Muscle layer of duodenum (tissue), 2 donors: Measurements from ENCODE around the gene IRF6.

Experiments
- H3K27ac ChIP-seq: one replicate; pipeline ENCODE4 v1.7.0; 2013; ENCODE audit warnings: mild to moderate bottlenecking, low read length
- H3K27me3 ChIP-seq: one replicate; pipeline ENCODE4 v1.7.0; 2013; ENCODE audit warnings: low read depth, mild to moderate bottlenecking, control low read depth, low read length
- H3K36me3 ChIP-seq, 2 donors: one replicate each; pipeline ENCODE4 v1.7.0; 2013; ENCODE audit warnings: low read length in 2 of 2, control low read depth in 1 of 2, mild to moderate bottlenecking in 1 of 2; ENCODE audit not compliant: insufficient read depth in 2 of 2, control insufficient read depth in 1 of 2
- H3K4me1 ChIP-seq, 2 donors: one replicate each; pipeline ENCODE4 v1.7.0; 2013; ENCODE audit warnings: low read length in 2 of 2, mild to moderate bottlenecking in 2 of 2, control low read depth in 1 of 2, moderate library complexity in 1 of 2; ENCODE audit not compliant: insufficient read depth in 2 of 2, control insufficient read depth in 1 of 2
- H3K4me3 ChIP-seq, 2 donors: one replicate each; pipeline ENCODE4 v1.7.0; 2013; ENCODE audit warnings: low read length in 2 of 2, low read depth in 1 of 2, mild to moderate bottlenecking in 1 of 2
- H3K9me3 ChIP-seq, 2 donors: one replicate each; pipeline ENCODE4 v1.7.0; 2013; ENCODE audit warnings: low read length in 2 of 2, control low read depth in 1 of 2, mild to moderate bottlenecking in 1 of 2; ENCODE audit not compliant: control insufficient read depth in 1 of 2
- donor health status: healthy.

Gene IRF6

GRCh38 chr1:209755926-209756614 is 49.9 kb downstream of the IRF6 start, which contains the start of gene TRAF3IP3:
TSS of gene TRAF3IP3 (plus strand) at chr1:209756053. CDS start at chr1:209760040, 3,987 bp downstream.
- H3K4me3 ChIP-seq, result peak within 1 kb of the TSS; percentile 6 to 32
- H3K27me3 ChIP-seq, result no peaks in the 10 kb centered on the region
- H3K27ac ChIP-seq, result peak within 1 kb of the TSS; percentile 57

GRCh38 chr1:209755256-209755655 is 50.7 kb downstream of the IRF6 start:
- Histone ChIP-seq H3K27ac (no peak overlapping the region), H3K4me3 (no peak overlapping the region), H3K9me3 (no peaks in the 10 kb centered on the region), H3K27me3 (no peaks in the 10 kb centered on the region), H3K36me3 (no peaks in the 10 kb centered on the region), H3K4me1 (no peaks in the 10 kb centered on the region)

More at GRCh38 chr1:209755926-209756614, 49.9 kb downstream of the IRF6 start, which contains the start of gene TRAF3IP3:
- Histone ChIP-seq H3K36me3 (no peaks in the 10 kb centered on the region), H3K9me3 (no peaks in the 10 kb centered on the region), H3K4me1 (no peaks in the 10 kb centered on the region)

- Histone ChIP-seq H3K27ac (no peak overlapping the region), H3K4me1 (no peaks in the 10 kb centered on the region), H3K27me3 (no peaks in the 10 kb centered on the region), H3K36me3 (no peaks in the 10 kb centered on the region), H3K4me3 (no peak overlapping the region), H3K9me3 (no peaks in the 10 kb centered on the region)
Observed at GRCh38 chr1:209752890-209753289, 53.1 kb downstream of the IRF6 start.

- no peaks in the 10 kb centered on the region for H3K4me1 ChIP-seq
- H3K9me3 ChIP-seq, result no peaks in the 10 kb centered on the region
- H3K27me3 ChIP-seq, result no peaks in the 10 kb centered on the region
- H3K36me3 ChIP-seq, result no peaks in the 10 kb centered on the region
- no peak overlapping the region for H3K4me3 ChIP-seq
- peak overlapping the region; percentile 3 for H3K27ac ChIP-seq
Observed at GRCh38 chr1:209751627-209752231, 54.2 kb downstream of the IRF6 start.

- no peaks in the 10 kb centered on the region for H3K27me3 ChIP-seq
- H3K4me1 ChIP-seq, result no peaks in the 10 kb centered on the region
- H3K4me3 ChIP-seq, result no peak overlapping the region
- H3K36me3 ChIP-seq, result no peaks in the 10 kb centered on the region
- no peak overlapping the region for H3K27ac ChIP-seq
- no peaks in the 10 kb centered on the region for H3K9me3 ChIP-seq
Observed at GRCh38 chr1:209749670-209750323, 56.1 kb downstream of the IRF6 start.

GRCh38 chr1:209749205-209749604 is 56.7 kb downstream of the IRF6 start:
- H3K4me1 ChIP-seq, result no peaks in the 10 kb centered on the region
- H3K36me3 ChIP-seq, result no peaks in the 10 kb centered on the region
- no peaks in the 10 kb centered on the region for H3K9me3 ChIP-seq
- H3K4me3 ChIP-seq, result no peak overlapping the region
- no peak overlapping the region for H3K27ac ChIP-seq
- H3K27me3 ChIP-seq, result no peaks in the 10 kb centered on the region

GRCh38 chr1:209748620-209749019 is 57.3 kb downstream of the IRF6 start:
- Histone ChIP-seq H3K27me3 (no peaks in the 10 kb centered on the region), H3K4me1 (no peaks in the 10 kb centered on the region), H3K9me3 (no peaks in the 10 kb centered on the region), H3K4me3 (no peak overlapping the region), H3K27ac (no peak overlapping the region), H3K36me3 (no peaks in the 10 kb centered on the region)

- H3K9me3 ChIP-seq, result no peaks in the 10 kb centered on the region
- peaks cover 0 to under 1% of the 10 kb centered on the region in 2 donors for H3K4me1 ChIP-seq
- no peaks in the 10 kb centered on the region for H3K36me3 ChIP-seq
- H3K4me3 ChIP-seq, result peak overlapping the region; percentile 49 to 58
- H3K27ac ChIP-seq, result peak overlapping the region; percentile 24
- H3K27me3 ChIP-seq, result no peaks in the 10 kb centered on the region
Observed at GRCh38 chr1:209747580-209748262, 58.2 kb downstream of the IRF6 start.

GRCh38 chr1:209746451-209747165 is 59.3 kb downstream of the IRF6 start:
- Histone ChIP-seq H3K4me1 (peaks cover 0 to 10% of the 10 kb centered on the region in 2 donors), H3K27me3 (no peaks in the 10 kb centered on the region), H3K9me3 (no peaks in the 10 kb centered on the region), H3K36me3 (no peaks in the 10 kb centered on the region), H3K27ac (no peak overlapping the region), H3K4me3 (no peak overlapping the region)

GRCh38 chr1:209743145-209743482 is 62.8 kb downstream of the IRF6 start:
- H3K9me3 ChIP-seq, result no peaks in the 10 kb centered on the region
- no peak overlapping the region for H3K4me3 ChIP-seq
- H3K4me1 ChIP-seq, result peaks cover 0 to 12% of the 10 kb centered on the region in 2 donors
- H3K27ac ChIP-seq, result no peak overlapping the region
- H3K36me3 ChIP-seq, result no peaks in the 10 kb centered on the region
- no peaks in the 10 kb centered on the region for H3K27me3 ChIP-seq
